ENCODE data around the gene FAM72A. TPM values are rescaled to one million over a fixed set of nuclear protein-coding genes. Genes with fewer than 3 reads are reported as not detected.
"Not testable (repeated sequence)": the region's sequence is repeated elsewhere in the genome, so short reads cannot be mapped to it uniquely, and the experiment has no call there.

Gene FAM72A
- total and polyA plus RNA-seq, 2 donors (not counting 3 experiments of a cell fraction or from before 2014, with no cell fraction given): 3.4 to 9.6 TPM

GRCh38 chr1:206167350-206168029, 35.1 kb downstream of the FAM72A start:
- H3K36me3 ChIP-seq (ENCODE audit: control insufficient read depth in 2 of 2, extremely low read depth in 1 of 2, insufficient read depth in 2 of 2, low read length in 2 of 2); H3K9ac ChIP-seq (replicated peaks; ENCODE audit: extremely low read depth, insufficient read depth, low read length); H3K9me1 ChIP-seq (replicated peaks; ENCODE audit: control insufficient read depth, extremely low read depth, insufficient read depth, low read length); H4K20me1 ChIP-seq (replicated peaks; ENCODE audit: control insufficient read depth, extremely low read depth, insufficient read depth, low read length); H3K27ac ChIP-seq (ENCODE audit: insufficient read depth, low read depth, low read length); H3K27me3 ChIP-seq (ENCODE audit: control insufficient read depth in 2 of 2, insufficient read depth in 2 of 2, low read length in 2 of 2); CTCF ChIA-PET; BruUV-seq (replicated peaks); H2AFZ ChIP-seq (ENCODE audit: low read depth, low read length); H3K4me2 ChIP-seq (ENCODE audit: insufficient read depth, low read length); POLR2A ChIA-PET; H3K9me3 ChIP-seq (replicated peaks; ENCODE audit: control insufficient read depth, insufficient read depth, low read length); H3K4me3 ChIP-seq (replicated peaks in 1 of 3; ENCODE audit: insufficient read depth in 1 of 3, low read depth in 1 of 3, low read length in 3 of 3); DNase-seq (ENCODE audit: low read depth, low spot score); intact Hi-C loops (cut with micrococcal nuclease); FAIRE-seq; H3K4me1 ChIP-seq (ENCODE audit: control insufficient read depth, extremely low read depth, insufficient read depth, low read length); dilution Hi-C loops (cut with MboI; ENCODE audit: extremely low pct_ligation_motif_present, low sequenced_read_pairs); H3K79me2 ChIP-seq (ENCODE audit: control insufficient read depth, insufficient read depth, low read length): not testable (repeated sequence)

- no TSS peak for BruUV-seq (replicated peaks)
- intact Hi-C loops (cut with micrococcal nuclease): no loop called here
- Histone ChIP-seq H3K9ac (replicated peaks; ENCODE audit: extremely low read depth, insufficient read depth, low read length) (no peak overlapping the region), H3K4me1 (ENCODE audit: control insufficient read depth, extremely low read depth, insufficient read depth, low read length) (no peaks in the 10 kb centered on the region), H3K9me1 (replicated peaks; ENCODE audit: control insufficient read depth, extremely low read depth, insufficient read depth, low read length) (no peaks in the 10 kb centered on the region), H3K79me2 (ENCODE audit: control insufficient read depth, insufficient read depth, low read length) (no peaks in the 10 kb centered on the region), H3K4me3 (replicated peaks in 1 of 3; ENCODE audit: insufficient read depth in 1 of 3, low read depth in 1 of 3, low read length in 3 of 3) (no peak overlapping the region), H4K20me1 (replicated peaks; ENCODE audit: control insufficient read depth, extremely low read depth, insufficient read depth, low read length) (no peaks in the 10 kb centered on the region), H3K9me3 (replicated peaks; ENCODE audit: control insufficient read depth, insufficient read depth, low read length) (no peaks in the 10 kb centered on the region), H3K27me3 (ENCODE audit: control insufficient read depth in 2 of 2, insufficient read depth in 2 of 2, low read length in 2 of 2) (peaks cover 26 to 34% of the 10 kb centered on the region in 2 experiments), H3K4me2 (ENCODE audit: insufficient read depth, low read length) (no peak overlapping the region), H3K27ac (ENCODE audit: insufficient read depth, low read depth, low read length) (no peak overlapping the region), H2AFZ (ENCODE audit: low read depth, low read length) (no peak overlapping the region), H3K36me3 (ENCODE audit: control insufficient read depth in 2 of 2, extremely low read depth in 1 of 2, insufficient read depth in 2 of 2, low read length in 2 of 2) (no peaks in the 10 kb centered on the region)
- ChIA-PET CTCF (no interaction called here), POLR2A (no interaction called here)
- TF ChIP-seq JUN (IDR thresholded peaks at IDR 0.05; ENCODE audit: borderline replicate concordance, insufficient read depth, insufficient read length, low read depth) (no peak), GATA2 (IDR thresholded peaks at IDR 0.05; ENCODE audit: insufficient read depth, insufficient read length, low read depth, low read length) (no peak), FOS (IDR thresholded peaks at IDR 0.05; ENCODE audit: borderline replicate concordance, insufficient read depth, low read length) (no peak), MYC (IDR thresholded peaks at IDR 0.05; ENCODE audit: low read depth, low read length) (no peak), POLR2A (IDR thresholded peaks at IDR 0.05; ENCODE audit: low read depth, low read length) (no peak), EZH2 (IDR thresholded peaks at IDR 0.05; ENCODE audit: borderline replicate concordance, low read depth, low read length, severe bottlenecking) (no peak), MAX (IDR thresholded peaks at IDR 0.05; ENCODE audit: insufficient read depth, insufficient read length) (no peak), POLR2AphosphoS5 (IDR thresholded peaks at IDR 0.05; ENCODE audit: insufficient read depth, low read depth, low read length) (no peak), CTCF (IDR thresholded peaks at IDR 0.05; ENCODE audit: extremely low read depth in 1 of 2, insufficient read depth in 1 of 2, low read depth in 1 of 2, low read length in 2 of 2) (no peak)
- dilution Hi-C loops (cut with MboI; ENCODE audit: extremely low pct_ligation_motif_present, low sequenced_read_pairs): no loop called here
- DNase-seq (ENCODE audit: low read depth, low spot score) (no peak), FAIRE-seq (no peak)
These were observed 56.8 kb downstream of the FAM72A start for GRCh38 chr1:206145771-206146290.
